HPDE6-E6E7 (cell line): Measurements from ENCODE around the gene FN3K.
"Not testable (repeated sequence)": the region's sequence is repeated elsewhere in the genome, so short reads cannot be mapped to it uniquely, and the experiment has no call there.

Experiments
- DNase-seq: peaks from one replicate; pipeline ENCODE4 v3.0.0; 2011; ENCODE audit warnings: missing footprints; ENCODE audit errors: extremely low spot score

Gene FN3K

DNA sequence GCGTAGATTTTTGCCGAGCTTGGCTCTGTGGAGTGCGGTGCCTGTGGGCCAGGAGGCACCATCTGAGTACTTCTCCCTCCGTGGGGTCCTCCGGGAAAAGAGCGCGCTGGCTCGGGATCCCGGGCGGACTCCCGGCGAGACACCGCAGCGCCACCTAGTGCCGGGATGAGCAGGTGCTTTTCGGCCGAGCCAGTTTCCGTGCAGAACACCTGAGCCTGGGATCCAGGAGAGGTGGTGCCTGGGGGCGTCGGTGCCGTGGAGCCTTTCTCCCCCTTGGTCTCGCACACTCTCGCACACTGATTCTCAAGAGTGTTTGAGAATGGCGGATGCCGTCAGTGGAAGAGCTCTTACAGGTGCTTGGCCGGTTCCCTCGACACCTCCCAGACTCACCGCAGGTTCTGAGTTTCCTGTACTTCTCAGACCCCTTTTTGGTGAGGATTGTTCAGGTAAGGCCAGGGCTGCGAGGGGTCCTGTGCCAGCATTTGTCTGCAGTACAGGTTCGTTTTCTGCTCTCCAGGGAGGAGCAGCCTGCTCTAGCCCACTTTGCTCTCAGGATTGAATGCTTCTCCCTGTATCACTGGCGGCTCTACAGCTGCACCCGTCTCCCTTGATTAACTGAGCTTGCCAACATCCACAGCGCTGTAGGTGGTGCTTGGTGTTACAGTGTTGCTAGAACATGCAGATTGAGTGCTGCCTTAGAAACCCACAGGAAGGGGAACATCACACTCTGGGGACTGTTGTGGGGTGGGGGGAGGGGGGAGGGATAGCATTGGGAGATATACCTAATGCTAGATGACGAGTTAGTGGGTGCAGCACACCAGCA, 39.8 kb downstream of the FN3K start:
- DNase-seq = peak; percentile 75

DNA sequence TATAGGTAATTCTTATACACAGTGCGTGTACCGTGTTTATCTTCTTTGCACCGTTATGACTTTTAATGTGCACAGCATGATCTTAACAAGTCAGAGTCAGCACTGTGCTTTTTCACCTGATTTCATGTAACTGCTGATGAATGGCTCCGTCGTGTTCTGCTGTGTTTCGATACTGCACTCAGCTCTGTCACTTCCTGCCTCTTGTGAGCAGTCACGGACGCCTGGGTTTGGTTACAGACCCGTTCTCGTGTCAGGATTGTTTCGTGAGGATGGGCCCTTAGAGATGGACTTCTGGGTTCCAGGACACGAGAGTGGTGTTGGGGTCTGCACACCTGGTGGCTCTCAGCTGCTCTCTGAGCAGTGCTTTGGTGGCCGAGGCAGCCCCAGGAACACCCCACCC, 41.0 kb downstream of the FN3K start:
- DNase-seq = no peak

DNA sequence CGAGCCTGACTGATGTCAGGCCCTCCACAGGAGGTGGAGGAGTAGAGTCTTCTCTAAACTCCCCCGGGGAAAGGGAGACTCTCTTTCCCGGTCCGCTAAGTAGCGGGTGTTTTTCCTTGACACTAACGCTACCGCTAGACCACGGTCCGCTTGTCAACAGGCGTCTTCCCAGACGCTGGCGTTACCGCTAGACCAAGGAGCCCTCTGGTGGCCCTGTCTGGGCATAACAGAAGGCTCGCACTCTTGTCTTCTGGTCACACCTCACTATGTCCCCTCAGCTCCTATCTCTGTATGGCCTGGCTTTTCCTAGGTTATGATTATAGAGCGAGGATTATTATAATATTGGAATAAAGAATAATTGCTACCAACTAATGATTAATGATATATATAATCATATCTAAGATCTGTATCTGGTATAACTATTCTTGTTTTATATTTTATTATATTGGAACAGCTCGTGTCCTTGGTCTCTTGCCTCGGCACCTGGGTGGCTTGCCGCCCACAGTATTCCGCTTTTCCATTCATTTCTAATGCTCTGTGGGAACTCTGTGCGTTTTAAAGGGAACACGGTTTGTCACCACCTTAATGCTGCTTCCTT, 42.5 kb downstream of the FN3K start:
- not testable (repeated sequence) for DNase-seq

DNA sequence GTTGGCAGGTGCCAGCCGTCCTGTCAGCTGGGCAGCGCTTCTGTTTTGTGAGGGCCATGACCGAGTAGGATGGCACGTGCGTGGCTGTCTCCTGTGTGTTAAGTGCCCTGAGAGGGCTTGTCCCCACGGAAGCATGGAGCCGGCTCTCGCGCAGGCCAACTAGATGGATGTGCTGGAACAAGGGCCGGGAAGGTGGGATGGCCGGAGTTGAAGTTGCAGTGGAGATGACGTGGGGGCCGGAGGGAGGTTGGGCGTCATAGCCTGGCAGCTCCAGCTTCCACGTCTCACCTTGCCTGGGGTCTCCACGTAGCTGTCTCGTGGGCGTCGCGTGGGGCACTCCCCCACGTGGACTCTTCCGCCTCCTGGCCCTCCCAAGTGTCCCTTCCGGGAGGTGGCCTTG, 44.1 kb downstream of the FN3K start:
- DNase-seq = no peak

DNA sequence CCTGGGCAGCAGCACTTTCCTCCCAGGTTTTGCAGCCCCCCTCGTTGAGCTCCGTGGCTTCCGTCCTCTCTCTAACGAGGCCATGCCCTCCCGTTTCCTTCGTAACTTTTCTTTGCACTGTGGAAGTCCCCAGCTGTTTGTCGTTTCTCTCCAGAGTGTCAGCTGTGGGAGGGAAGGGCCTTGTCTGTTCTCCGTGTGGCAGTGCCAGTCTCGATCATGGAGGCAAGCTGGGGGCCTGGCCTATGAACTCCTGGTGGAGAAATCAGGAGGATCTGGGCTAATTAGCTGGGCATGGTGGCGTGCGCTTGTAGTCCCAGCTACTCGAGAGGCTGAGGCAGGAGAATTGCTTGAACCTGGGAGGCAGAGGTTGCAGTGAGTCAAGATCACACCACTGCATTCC, 44.8 kb downstream of the FN3K start:
- DNase-seq = no peak

DNA sequence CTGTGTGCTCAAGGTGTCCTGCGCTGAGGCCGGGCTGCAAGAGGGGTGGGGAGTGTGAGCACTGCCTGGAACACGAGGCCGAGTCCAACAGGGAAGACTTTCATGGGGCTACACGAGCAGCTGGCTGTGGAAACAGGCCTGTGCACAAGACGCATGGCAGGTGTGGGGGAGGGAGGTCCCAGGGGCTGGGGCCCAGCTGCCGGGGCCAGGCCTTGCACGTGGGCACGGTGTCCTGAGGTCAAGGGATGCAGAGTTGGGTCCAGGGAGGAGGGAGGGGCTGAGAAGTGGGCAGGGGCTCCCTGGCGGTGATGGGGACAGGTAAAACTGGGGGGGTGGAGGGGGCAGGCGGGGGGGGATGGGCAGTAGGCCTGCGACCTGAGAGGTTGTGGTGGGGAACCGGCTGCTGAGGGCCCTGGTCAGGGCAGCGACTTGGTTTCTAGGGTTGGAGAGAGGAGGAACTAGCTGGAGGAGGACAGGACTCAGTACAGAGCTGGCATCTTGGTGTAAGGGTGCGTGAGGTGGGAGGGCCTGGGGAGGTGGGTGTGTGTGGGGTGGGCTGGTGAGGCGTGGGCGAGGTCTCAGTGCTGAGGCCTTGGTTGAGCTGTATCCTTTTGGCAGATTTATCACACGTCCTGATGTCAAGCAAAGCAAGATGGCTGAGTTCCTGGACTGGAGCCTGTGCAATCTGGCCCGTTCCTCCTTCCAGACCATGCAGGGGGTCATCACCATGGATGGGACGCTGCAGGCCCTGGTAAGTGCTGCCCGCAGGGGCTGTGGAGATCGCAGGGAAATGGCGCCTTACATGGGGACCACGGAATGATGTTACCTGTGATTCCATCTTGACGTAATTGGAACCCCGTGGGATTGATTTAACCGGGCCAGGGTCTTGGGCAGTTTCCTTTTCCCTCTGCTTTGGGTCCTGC, 45.8 kb downstream of the FN3K start:
- DNase-seq = no peak

DNA sequence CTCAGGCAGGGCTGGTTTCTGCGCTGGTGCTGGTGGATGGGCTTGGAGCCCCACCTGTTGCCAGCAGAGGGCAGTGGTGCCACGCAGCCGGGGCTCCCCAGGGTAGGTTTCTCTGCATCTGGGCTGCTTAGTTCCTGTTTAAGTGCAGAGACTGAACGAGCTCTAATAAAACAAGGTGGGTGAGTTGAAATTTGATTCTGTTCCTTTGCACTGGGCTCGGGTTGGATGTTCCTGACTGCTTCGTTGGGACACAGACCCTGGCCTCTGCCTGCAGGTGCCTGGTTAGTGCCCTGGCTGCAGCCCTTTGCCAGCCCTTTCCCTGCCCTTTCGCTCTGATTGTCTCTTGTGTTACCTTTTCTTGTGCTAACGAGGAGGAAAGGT, 46.5 kb downstream of the FN3K start:
- peak; percentile 95 for DNase-seq

DNA sequence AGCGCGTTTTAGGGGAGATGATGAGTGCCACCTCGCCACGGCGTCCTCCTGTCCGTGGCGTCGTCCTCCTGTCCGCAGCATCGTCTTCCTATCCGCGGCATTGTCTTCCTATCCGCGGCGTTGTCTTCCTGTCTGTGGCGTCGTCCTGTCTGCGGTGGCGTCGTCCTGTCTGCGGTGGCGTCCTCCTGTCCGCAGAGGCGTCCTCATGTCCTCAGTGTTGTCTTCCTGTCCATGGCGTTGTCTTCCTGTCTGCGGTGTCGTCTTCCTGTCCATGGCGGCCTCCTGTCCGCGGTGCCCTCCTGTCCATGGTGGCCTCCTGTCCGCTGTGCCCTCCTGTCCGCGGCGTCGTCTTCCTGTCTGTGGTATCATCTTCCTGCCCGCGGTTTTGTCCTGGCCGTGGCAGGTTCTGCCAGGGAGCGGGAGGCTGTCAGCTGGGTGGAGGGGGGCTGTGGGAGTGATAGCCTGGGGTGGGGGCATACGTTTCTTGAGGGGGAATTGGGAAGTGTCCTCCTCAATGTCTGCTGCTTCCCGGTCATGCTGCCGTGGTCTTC, 47.3 kb downstream of the FN3K start:
- no peak for DNase-seq

DNA sequence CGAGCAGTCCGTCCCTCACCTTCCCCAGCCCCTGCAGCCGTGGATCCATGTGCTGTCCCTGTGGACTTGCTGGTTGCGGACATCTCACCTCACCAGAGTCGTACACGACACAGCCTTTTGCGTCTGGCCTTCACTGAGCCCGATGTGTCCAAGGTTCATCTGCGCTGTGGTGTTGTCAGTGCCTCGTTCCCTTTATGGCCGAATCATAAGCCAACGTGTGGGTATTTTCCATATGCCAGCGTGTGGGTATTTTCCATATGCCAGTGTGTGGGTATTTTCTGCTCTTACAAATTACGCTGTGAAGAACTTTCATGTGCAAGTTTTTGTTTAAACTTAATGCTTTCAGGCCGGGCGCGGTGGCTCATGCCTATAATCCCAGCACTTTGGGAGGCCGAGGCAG, 48.1 kb downstream of the FN3K start:
- DNase-seq = no peak

DNA sequence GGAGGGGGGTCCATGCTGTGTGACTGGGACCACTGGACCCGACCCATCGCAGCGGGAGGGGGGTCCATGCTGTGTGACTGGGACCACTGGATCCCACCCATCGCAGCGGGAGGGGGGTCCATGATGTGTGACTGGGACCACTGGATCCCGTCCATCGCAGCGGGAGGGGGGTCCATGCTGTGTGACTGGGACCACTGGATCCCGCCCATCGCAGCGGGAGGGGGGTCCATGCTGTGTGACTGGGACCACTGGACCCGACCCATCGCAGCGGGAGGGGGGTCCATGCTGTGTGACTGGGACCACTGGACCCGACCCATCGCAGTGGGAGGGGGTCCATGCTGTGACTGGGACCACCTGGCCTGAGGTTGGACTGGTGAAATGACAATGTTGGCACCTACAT, 50.2 kb downstream of the FN3K start:
- DNase-seq = not testable (repeated sequence)

DNA sequence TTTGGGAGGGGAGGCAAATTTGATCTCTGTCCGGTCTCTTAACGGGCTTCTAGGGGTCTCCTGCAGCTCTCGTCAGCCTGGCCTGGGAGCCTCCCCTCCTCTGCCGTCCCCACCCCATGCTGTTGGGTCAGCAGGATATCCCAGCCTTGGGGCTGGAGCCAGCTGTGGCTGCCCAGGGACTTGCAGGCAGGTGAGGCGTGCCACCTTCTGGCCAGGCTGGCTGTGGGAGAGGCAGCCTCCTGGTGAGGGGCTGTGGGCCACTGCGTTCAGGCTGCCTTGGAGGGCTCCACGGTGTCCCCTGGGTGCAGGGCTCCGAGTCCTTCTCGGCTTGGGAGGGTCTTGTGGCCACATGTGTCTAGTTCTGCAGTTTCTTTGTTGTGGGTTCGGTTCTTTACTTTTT, 51.0 kb downstream of the FN3K start:
- DNase-seq = peak; percentile 35

DNA sequence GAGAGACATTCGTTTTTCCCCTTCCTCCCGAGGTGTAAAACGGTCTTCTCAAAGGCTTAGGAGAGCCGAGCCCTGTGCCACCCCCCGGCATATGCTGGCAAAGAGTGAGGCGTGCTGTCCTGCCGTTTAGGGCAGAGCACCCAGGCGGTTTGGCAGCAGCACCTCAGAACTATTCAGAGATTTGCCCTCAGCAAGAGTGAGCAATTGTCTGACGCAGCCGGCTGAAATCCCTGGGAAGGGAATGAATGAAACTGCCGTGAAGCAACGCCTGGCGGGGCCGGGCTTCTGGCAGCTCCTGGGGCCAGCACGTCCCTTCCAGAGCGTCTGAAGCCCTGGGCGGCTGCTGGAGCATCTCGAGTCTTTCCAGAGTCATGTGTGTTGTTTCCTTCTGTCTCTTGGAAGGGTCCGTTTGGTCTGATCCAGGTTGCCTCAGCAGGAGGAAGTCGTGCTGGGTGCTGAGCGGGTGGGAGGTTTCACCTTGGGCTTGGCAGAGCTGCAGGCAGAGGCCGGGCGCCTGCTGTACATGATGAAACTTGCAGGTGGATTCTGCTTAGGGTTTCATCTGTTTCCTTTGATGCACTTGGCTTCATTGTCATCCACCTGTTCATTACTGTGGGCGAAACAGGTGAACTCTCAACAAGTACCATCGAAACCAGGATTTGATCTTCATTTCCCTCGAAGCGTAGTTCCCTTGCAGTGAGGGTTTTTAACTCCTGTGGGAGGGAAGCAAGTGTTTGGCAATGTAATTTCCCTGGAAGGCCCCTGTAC, 51.9 kb downstream of the FN3K start:
- peak; percentile 93 for DNase-seq

DNA sequence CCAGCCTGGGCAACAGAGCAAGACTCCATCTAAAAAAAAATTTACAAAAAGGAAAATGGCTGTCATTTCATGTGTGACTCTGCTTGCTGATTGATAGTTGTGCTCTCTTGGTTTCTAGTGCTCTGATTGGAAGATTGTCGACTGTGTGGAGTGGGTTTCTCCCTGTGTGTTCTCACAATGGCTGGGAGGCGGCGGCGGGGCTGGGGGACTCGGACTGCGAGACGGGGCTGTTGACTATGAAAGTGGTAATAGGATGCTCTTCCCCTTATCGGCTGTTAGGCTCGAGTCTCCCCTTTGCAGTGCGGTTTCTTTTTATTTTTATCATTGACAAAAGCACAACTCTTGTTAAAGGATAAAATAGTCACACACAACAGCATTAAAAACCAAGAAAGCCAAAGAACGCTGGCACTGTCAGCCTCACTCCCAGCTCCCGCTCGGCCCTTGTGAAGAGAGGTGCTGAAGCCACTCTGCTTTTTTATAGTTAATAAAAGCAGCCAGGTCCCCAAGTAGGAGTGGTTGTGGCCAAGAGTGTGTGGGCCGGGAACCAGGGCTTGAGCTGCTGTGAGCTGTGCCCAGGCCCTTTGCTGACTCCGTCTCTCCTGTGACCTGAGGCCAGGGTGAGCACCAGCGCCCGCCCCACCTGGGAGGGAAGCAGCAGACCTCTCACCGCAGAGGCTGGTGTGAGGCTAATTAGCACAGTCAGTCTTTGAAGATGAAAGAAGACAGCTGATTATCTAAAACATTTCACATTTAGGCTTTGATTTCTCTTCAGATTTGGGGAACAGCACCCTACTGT, 53.0 kb downstream of the FN3K start:
- DNase-seq = no peak

DNA sequence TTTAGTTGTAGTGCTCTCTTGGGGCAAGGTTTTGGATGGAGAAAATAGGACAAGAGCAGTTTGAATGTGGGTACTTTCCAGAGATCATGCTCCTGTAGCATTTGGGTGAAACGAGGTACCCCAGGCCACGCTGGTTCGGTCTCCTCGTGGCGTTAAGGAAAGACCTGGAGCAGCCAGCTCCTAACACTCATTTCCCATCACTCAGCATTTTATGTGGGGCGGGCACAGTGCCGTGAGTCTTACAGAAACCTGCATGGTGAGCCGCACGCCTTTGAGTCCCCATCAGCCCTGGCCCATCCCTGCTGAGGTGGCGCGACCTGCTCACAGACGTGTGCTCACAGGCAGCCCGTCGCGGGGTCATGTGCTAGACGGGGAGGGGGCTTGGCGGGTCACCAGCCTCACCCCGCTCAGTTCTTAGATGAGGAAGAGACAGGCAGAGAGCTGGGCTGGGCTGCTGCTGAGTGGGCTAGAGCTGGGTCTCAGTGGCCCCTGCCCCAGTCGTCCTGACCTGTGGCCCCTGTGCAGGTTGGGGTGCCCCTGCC, 53.7 kb downstream of the FN3K start:
- DNase-seq = no peak

DNA sequence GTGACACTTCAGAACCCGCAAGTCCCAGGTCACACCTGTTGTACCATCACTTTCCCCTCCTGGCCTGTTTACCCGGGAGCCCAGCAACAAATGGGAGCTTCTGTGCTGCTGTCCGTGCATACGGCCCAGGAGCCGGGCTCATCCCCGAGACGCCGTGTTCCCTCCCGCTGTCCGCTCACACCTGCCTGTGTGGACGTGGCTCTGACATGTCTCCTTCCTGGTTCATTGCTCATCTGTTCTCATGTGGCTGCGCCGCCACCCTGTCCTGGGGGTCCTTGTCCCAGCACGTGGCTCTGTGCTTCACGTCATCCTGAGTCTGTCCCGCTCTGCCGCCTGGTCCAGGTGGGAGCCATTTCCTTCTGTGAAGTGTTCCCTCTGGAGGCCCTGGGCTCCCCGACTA, 54.4 kb downstream of the FN3K start:
- DNase-seq = no peak

DNA sequence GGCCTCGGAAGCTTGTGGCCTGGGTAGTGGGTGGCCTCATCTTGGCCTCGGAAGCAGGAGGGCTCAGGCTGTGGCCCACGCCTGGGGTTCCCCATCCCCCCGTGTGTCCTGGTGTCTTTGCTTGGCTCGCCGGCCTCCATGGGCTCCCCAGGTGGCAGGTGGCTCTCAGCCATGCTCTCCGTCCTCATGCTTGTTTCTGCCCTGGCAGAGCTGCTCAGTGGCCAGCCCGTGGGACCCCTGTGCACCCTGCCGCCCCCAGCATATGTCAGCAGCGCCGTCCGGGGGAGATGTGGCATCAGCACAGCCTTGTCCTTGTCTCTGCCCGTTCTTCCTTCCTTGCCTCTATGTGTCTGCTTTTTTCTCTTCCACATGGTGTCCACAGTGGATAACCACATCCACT, 55.0 kb downstream of the FN3K start:
- DNase-seq = no peak

DNA sequence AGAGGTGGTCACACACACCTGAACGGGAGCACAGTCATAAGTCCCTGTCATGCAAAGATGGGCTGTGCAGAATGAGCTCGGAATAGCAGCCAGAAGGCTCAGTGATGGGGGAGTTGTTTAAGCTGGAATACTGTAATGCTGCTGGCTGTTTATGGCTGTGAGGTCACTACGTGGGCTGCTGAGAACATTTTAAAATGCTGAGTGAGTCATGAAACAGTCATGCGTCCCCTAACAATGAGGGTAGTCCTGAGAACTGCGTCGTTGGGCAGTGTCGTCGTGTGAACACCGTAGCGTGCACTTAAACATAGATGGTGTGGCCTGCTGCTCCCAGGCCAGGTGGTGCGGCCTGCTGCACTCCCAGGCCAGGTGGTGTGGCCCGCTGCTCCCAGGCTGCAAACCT, 56.1 kb downstream of the FN3K start:
- no peak for DNase-seq

DNA sequence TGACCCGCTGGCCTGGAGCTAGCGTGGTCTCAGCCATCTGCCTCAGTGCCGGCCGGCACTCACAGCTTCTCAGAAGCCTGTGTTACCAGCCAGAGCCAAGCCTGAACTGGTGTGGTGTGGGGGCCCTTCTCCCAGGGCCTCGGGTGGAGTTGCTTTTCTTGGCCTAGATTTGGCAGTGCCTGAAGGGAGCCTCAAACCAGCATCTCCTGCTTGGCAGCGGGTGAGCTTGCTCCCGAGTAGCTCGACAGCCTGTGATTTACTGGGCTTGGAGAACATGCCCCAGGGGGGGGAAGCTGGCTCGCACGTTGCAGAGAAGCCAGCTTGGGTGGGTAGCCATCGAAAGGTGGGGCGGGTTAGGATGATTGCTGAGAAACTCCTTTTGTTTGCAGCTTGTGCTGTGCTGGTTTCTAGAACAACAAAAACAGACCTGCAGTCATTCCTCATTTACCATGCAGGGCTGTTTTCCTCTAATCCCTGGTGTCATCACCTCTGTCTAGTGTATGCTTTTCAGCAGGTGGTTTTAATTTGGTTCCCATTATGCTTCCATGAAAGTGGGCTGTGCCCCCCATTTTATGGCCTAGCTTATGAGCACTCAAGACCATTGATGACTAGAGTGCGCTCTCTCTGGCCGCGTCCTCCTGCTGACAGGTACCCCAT, 58.7 kb downstream of the FN3K start:
- no peak for DNase-seq

DNA sequence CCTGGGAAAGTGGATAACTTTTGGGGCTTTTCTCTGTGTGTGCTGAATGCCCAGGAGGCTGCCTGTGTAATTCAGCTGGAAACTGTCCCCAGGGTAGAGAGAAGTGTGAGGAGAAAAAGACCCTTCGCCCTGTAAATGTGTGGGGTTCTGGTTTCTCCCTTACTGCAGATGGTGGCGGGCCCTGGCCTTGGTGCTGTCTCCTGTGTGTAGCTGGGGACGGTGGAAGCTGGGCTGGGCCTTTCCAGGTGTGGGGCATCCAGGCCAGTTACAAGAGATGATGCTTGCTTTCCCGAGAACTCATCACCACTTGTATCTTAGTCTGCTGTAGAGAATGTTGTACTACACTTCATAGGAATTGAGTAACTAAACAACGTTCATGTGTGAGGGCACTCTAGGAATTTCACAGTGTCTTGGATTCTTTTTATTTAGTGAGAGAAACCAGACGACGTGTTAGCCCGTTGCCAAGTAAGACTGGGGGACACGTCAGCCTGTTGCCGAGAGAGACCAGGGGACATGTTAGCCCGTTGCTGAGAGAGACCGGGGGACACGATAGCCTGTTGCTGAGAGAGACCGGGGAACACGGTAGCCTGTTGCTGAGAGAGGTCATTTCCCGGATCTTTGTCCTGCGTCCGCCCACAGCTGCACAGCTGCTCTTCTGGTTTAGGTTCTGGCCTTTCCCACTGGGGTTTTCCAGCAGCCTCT, 59.5 kb downstream of the FN3K start:
- DNase-seq = no peak
